HG03175 (cell line): ENCODE data around the gene MAST4.
"Not testable (repeated sequence)": the region's sequence is repeated elsewhere in the genome, so short reads cannot be mapped to it uniquely, and the experiment has no call there.

Source experiments
- ATAC-seq: cut with Tn5 transposase; IDR thresholded peaks from one replicate; pipeline ENCODE4 v1.9.1; 2021; ENCODE audit warnings: mild to moderate bottlenecking, moderate library complexity; ENCODE audit not compliant: unreplicated experiment

MAST4 gene

DNA sequence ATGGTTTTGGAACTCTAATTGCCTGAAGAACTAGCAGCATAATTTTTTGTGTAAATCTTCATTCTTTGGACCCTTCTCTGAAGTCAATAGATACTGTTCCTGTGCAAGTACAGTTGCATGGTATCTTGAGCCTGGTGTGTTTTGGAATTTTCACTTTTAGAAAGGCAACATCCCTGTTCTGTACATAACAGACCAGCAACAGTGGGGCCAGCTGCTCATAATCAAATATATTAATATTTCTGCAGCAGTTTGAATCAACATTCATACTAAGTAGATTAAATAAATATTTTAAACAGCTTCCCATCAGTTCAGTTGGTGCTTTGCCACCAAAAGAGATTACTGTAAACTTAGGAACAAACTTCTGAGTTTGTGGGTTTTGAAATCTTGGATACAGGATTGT, 502.5 kb downstream of the MAST4 start:
- no peak for ATAC-seq

DNA sequence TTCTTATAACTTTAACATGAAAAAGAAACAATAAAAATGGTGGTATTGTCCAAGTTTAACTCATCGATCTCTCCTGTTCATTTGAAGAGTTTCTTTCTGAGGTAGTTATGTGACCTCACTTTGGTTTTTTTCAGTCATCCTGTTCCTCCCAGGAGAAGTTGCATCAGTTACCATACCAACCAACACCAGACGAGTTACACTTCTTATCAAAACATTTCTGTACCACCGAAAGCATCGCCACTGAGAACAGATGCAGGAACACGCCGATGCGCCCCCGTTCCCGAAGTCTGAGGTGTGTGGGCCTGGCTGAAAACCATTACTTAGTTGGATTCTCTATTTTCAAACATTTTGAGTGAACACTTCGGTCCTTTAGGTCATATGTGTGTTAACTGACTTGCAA, 504.1 kb downstream of the MAST4 start:
- ATAC-seq: no peak

- ATAC-seq: no peak
These were observed 506.5 kb downstream of the MAST4 start for GRCh38 chr5:67102708-67103107.

DNA sequence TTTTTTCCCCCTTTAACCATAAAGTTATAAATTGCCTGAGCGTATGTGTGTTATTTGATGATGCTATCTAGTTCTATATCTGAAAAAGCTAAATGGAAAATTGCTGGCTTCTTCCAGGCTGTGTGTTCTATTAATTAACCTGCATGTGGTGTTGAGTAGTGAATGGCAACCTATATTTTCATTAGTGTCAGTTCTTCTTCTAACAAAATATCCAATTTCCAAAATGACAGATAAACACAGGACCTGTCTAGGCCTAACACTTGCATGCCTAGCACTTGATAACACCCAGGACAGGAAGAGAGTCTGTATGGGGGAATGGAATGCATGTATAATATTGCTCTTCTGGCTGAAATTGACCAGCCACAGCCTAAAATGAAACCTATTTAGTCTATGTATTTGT, 508.7 kb downstream of the MAST4 start:
- ATAC-seq: no peak

DNA sequence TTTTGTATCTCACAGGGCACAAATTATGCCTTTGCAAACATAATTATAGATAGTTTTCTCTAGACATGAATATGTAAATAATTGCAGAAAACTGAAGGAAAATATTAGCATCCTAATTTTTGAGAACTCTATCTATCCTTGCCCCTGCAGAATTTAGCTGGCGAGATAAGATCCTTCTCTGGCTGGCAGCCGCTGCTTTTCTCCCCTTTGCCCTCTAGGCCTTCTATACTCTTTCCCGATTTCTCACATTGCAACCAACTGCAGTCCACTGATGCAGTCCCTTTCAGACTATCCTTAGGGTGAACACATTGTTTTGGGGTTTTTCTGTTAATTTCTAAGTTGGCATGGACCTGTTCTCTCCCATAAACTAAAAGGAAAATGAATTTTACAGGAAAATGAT, 509.1 kb downstream of the MAST4 start:
- ATAC-seq: no peak

GRCh38 chr5:67106626-67107342, 510.6 kb downstream of the MAST4 start:
- no peak for ATAC-seq

DNA sequence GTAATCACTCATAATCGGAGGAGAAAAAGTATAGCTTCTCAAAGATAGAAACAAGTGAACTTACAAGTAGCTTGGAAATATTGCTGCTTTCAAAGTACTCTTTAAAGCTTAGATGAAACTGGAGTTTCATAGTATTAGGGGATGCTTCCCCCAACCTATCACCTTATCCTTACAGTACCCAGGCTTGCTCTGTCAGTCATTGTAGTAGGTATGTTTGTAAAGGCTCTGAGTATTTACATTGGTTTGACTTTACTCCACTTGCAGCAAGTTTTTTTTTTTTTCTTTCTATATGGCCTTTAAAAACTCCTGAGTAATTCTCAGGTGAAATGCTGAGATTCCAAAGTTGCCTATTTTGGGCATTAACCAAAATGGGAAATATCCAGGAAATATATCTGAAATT, 515.6 kb downstream of the MAST4 start:
- ATAC-seq: no peak

GRCh38 chr5:67115246-67115645, 519.1 kb downstream of the MAST4 start:
- no peak for ATAC-seq

DNA sequence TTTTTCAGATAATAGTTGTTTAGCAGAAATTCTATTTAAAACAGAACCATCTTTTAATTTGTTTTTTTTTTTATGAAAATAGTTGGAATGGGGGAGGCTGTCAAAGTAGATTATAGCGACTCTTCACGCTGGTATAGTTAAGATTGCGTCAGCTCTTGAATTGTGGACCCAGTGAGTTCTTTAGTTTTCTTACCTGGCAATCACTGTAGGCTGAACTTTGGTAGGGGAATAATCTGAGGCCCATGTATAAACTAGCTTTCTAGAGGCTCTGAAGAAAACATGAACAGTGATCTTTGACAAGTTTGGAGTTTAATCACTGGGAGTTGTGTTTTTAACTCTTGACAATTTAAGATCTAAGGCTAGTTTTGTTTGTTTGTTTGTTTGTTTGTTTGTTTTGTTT, 519.6 kb downstream of the MAST4 start:
- no peak for ATAC-seq

DNA sequence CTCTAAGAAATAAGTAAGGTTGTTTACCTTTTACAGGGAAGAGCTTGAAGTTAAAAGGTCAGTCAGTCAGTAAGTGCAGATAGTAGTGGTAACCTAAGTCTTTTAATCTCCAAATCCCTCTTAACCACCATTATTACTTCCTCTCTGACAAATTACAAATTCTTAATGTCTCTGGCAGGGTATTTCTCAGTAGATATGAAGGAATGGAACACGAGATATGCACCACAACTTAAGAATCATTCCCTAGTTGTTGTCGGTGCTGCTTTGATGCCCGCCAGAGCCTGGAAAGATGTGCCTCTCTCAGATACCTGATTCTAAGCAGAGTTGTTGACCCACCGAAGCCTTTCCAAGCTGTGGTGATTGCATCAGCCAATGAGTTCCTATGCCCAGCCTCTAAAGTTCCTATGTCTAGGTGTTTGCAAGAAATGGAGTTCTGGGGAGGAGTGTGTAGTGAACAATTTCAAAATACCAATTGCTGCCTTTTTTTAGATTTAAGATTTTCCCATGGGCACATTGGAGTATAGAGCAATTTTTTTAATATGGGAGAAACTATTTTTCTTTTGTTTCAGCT, 521.9 kb downstream of the MAST4 start:
- ATAC-seq: no peak

GRCh38 chr5:67119010-67119409, 522.8 kb downstream of the MAST4 start:
- no peak for ATAC-seq

DNA sequence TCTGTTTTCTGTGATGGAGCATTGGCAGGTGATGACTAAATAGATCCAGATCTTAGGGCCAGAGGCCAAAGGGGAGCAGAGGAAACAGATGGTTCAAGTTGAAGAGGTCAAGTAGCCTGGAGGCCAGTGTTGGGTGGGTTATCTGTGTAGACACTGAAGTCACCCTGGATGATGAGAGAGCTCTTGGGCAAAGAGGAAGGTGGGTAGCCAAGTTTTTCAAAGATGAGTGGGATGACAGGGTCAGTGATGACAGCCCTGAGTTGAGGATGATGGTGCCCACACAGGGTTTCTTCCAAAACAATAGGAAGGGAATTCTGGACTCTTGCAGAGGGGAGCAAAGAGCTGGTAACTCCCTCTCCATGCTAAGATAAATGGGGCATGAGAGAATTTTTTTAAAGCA, 523.8 kb downstream of the MAST4 start:
- no peak for ATAC-seq

DNA sequence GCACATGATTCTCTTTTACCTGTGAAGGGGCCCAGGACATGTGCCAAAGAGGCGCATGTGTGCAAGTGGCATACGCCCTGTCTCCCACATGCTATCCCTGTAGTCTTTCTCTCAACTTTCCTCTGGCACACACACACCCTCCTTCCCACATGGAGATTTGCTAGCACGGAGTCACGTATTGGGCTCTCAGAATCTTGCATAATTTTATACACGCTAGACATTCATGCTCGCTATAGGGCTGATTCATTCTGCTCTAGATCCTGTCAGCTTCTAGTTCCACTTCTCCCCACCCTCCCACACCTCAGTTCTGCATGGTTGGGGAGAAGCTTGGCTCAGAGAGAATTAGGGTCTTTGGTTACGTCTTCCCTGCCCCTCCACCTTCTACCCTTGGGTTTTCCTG, 527.6 kb downstream of the MAST4 start:
- no peak for ATAC-seq

DNA sequence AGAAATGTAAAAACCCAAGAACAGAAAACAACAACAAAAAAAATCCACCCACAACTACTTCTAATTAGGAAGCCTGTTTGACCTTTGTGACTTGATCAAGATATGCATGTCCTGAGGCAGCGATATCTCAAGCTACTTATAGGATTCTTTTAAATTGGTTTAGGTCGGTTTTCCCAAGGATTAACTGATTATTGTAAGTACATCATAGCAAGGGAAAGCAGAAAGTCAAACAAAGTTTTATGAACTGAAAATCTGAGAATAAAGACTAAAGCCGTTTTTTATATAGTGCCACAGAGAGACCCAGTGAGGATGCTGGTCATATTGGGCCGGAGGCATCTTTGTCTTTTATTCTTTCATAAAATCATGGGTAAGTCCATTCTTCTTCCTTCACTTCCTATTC, 528.4 kb downstream of the MAST4 start:
- ATAC-seq: no peak

DNA sequence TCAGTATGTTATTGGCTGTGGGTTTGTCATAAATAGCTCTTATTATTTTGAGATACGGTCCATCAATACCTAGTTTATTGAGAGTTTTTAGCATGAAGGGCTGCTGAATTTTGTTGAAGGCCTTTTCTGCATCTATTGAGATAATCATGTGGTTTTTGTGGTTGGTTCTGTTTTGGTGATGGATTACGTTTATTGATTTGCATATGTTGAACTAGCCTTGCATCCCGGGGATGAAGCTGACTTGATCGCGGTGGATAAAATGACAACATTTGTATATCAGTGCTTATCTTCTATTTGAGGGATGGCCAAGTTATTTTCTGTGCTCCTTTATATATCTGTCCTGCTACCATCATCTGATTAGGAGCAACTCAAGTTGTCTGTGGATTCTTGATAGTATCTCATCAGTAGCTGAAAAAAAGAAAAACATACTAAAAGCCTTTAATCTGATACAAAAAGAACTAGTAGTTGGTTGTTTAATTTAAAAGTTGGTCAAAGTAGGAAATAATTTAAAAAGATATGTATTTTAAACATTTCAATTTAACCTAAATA, 531.2 kb downstream of the MAST4 start:
- not testable (repeated sequence) for ATAC-seq

DNA sequence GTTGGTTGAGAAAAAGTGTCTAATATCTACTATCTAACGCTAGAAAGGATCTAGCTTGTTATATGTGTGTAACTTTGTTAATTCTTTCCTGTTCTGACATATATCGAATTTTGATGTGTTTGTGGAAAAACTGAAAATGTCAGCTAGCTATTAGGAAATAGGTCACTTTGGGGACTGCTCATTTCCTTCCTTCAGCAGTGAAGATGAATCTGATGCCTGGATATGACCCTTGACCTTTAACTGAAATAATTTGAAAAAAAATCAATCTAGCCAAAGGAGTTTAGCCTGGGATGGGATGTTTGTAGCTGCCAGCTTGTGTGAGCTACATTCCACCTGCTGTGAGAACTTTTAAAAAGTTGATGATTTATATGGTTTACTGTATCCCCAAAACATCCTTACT, 533.6 kb downstream of the MAST4 start:
- ATAC-seq: no peak

GRCh38 chr5:67133217-67133616, 537.0 kb downstream of the MAST4 start:
- no peak for ATAC-seq

DNA sequence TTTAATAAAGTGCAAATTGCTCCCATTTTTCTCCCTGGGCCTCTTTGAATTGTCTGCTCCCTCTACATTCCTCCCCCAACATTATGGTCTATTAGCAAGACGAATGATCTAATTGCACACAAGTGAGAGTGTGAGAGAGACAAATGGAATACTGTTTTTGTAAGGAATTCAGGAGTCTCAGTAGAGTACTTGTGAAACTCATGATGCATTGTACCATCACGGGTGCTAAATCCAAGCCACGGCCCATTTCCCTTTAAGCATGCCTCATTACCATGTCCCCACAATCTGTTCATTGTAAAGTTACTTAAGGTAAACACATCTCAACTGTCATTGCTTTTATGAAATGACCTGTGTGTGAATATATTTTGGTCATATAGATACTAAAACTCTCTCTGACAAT, 537.6 kb downstream of the MAST4 start:
- no peak for ATAC-seq

DNA sequence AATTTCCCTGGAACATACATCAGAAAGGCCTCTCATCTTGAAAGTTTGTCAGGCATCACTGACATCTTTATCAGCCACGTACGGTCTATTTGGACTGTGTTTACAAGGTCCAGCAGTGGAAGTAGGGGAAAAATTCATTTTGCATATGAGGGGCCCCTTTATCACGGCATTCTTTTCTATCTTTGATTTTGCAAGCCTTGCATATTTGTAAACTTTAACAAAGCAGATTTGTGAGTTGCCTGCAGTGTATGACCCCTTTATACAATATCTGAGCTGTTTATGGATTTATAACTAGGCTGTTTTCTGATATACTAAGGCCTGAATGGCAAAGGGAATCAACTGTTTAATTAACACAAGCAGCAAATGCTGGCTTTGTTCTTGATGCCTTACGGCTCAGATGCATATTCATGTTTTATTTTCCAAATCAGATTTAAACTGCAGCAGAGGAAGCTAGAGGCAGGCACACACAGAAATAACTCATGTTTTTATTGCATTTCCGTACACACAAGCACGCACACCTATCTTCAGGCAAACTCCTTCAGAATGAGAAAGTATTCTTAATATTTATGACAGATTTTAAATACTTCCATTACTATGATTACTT, 539.3 kb downstream of the MAST4 start:
- no peak for ATAC-seq

GRCh38 chr5:67139030-67139429, 542.8 kb downstream of the MAST4 start:
- no peak for ATAC-seq

GRCh38 chr5:67140413-67140812, 544.2 kb downstream of the MAST4 start:
- ATAC-seq: no peak

- no peak for ATAC-seq
These were observed 545.5 kb downstream of the MAST4 start for GRCh38 chr5:67141644-67142043.
